K562 (cell line): ENCODE data around the gene MIEF1. TPM values are rescaled to one million over a fixed set of nuclear protein-coding genes. Genes with fewer than 3 reads are reported as not detected.

Experiments
- GATAD2B ChIP-seq: fragments of 450-650 bp; IDR thresholded peaks from 2 replicates; pipeline ENCODE4 v1.6.1; 2017; ENCODE audit warnings: mild to moderate bottlenecking, borderline replicate concordance
- IRF2 ChIP-seq: sonication (generic); formaldehyde crosslinking; IDR thresholded peaks from 2 replicates; pipeline ENCODE4 v1.8.1; 2022; ENCODE audit warnings: mild to moderate bottlenecking, missing genetic modification reagents
- NEUROD1 ChIP-seq: fragments of 150-350 bp; IDR thresholded peaks from 2 replicates; pipeline ENCODE4 v1.6.1; 2014; ENCODE audit warnings: borderline replicate concordance, low read length, low read depth; ENCODE audit not compliant: partially characterized antibody
- NRF1 ChIP-seq, 2 experiments: fragments of 450-650 bp; IDR thresholded peaks in 1 of 2; conservative IDR thresholded peaks in 1 of 2; 2 replicates each; pipeline ENCODE4 v1.6.1; 2014; ENCODE audit warnings: mild to moderate bottlenecking in 2 of 2
- PHF21A ChIP-seq: fragments of 450-650 bp; IDR thresholded peaks from 2 replicates; pipeline ENCODE4 v1.6.1; 2017; ENCODE audit warnings: low read depth, borderline replicate concordance
- TFAM ChIP-seq: fragments of 250-450 bp; sonication (Bioruptor Pico); conservative IDR thresholded peaks from 2 replicates; pipeline ENCODE4 v1.5.0; 2021; ENCODE audit warnings: mild to moderate bottlenecking, moderate library complexity
- TGIF2 ChIP-seq: sonication (generic); formaldehyde crosslinking; IDR thresholded peaks from 2 replicates; pipeline ENCODE4 v1.8.1; 2022; ENCODE audit warnings: mild to moderate bottlenecking, missing genetic modification reagents, moderate library complexity
- ZFP36 ChIP-seq: fragments of 150-350 bp; IDR thresholded peaks from 2 replicates; pipeline ENCODE4 v1.6.1; 2018; ENCODE audit warnings: low read length, low read depth; ENCODE audit not compliant: partially characterized antibody
- ZNF282 ChIP-seq: sonication (generic); formaldehyde crosslinking; IDR thresholded peaks from 2 replicates; pipeline ENCODE4 v1.8.1; 2023; ENCODE audit warnings: missing genetic modification reagents
- ZNF398 ChIP-seq: fragments of 250-450 bp; sonication (Bioruptor Pico); IDR thresholded peaks from 2 replicates; pipeline ENCODE4 v1.8.0; 2021; ENCODE audit warnings: moderate library complexity, mild to moderate bottlenecking, inconsistent platforms
- ZNF589 ChIP-seq: fragments of 200-800 bp; sonication (Bioruptor generic); IDR thresholded peaks from 2 replicates; pipeline ENCODE4 v1.6.1; 2016; ENCODE audit warnings: low read depth, missing genetic modification characterization, missing compliant biosample characterization
- ZNF76 ChIP-seq: fragments of 250-450 bp; sonication (Bioruptor Pico); IDR thresholded peaks from 2 replicates; pipeline ENCODE4 v1.4.0; 2020; ENCODE audit warnings: mild to moderate bottlenecking, moderate library complexity, borderline replicate concordance
- polyA plus RNA-seq, 8 experiments: library from polyadenylated mRNA; depleted of rRNA in 4 of 8; stranded (reverse) in 5 of 8; unstranded in 3 of 8; fragments of >200 nt; fragmentation: Nextera tagmentation in 2 of 8; fragmentation: Illumina TruSeq in 1 of 8; extraction: Ambion mirVana in 2 of 8; extraction: Trizol in 1 of 8; gene quantifications; 2 replicates each; pipeline versions ENCODE4 v1.2.1 to v1.2.3, GENCODE V29; 2011 to 2014; ENCODE audit warnings: inconsistent platforms in 1 of 8, missing spikeins in 1 of 8
- total RNA-seq, 7 experiments: library from RNA; depleted of rRNA in 6 of 7; stranded (reverse); fragments of >200 nt in 6 of 7; fragmentation: Illumina TruSeq in 2 of 7; extraction: Trizol in 2 of 7; gene quantifications; 2 replicates each; pipeline versions ENCODE4 v1.2.1 to v1.2.3, GENCODE V29; 2011 to 2021; ENCODE audit warnings: low replicate concordance in 1 of 7
- TF ChIP-seq, protein P1 (sequence below): fragments of 150-350 bp; conservative IDR thresholded peaks from 2 replicates; pipeline ENCODE4 v1.6.1; 2014; ENCODE audit warnings: low read length
- TF ChIP-seq, protein P2 (sequence below): IDR thresholded peaks from 2 replicates; pipeline ENCODE4 v1.6.1; 2011; ENCODE audit warnings: borderline replicate concordance, low read depth, mild to moderate bottlenecking, moderate library complexity, low read length; ENCODE audit not compliant: insufficient read depth, poor library complexity, severe bottlenecking

The MIEF1 gene
- total and polyA plus RNA-seq, 9 of the 15 experiments (the other 6 are each of a cell fraction or from before 2014, with no cell fraction given): 10.9 to 51.8 (median 25.5) TPM

DNA sequence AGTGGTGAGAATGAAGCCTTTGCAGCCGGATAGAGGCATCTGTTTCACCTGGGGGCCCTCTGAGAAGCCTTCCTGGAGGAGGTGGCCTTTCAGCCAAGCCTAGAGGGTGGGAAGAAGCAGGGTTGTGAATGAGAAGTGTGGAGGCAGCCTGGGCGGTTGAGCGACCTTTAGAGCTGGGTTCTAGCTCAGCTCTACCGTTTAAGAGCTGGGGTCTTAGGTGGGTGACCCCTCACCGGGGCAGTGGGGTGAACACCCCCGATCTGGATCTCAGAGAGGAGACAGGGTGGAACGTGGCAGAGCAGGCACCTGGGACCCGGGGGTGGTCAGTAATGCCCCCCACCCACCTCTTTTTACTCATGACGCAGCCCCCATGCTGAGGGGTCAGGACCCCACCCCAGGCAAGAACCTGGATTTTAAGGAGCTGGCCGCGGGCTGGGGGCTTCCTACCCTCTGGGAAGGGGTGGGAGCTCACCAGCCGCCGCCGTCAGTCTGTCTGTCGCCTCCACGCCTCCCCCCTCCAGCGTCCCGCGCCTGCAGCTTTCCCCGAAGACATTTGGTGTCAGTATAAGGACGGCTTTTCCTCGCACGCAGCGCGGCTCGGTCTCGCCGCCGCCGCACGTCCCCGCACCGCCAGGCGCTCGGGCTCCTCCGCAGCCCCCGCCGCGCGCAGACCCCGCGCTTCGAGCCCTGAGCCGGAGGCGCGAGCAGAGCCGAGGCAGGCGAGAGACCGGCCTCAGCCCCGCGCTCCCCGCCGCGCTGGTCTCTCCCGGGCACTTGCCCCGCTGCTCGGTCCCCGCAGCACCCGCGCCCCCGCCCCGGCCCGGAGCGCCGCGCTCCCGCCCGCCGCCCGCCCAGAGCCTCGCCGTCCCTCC is 55.1 kb downstream of the MIEF1 start (continued):
- TF ChIP-seq, protein P1, sequence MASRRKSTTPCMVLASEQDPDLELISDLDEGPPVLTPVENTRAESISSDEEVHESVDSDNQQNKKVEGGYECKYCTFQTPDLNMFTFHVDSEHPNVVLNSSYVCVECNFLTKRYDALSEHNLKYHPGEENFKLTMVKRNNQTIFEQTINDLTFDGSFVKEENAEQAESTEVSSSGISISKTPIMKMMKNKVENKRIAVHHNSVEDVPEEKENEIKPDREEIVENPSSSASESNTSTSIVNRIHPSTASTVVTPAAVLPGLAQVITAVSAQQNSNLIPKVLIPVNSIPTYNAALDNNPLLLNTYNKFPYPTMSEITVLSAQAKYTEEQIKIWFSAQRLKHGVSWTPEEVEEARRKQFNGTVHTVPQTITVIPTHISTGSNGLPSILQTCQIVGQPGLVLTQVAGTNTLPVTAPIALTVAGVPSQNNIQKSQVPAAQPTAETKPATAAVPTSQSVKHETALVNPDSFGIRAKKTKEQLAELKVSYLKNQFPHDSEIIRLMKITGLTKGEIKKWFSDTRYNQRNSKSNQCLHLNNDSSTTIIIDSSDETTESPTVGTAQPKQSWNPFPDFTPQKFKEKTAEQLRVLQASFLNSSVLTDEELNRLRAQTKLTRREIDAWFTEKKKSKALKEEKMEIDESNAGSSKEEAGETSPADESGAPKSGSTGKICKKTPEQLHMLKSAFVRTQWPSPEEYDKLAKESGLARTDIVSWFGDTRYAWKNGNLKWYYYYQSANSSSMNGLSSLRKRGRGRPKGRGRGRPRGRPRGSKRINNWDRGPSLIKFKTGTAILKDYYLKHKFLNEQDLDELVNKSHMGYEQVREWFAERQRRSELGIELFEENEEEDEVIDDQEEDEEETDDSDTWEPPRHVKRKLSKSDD: no peak
- TF ChIP-seq ZNF589 (CRISPR knock-in tag): no peak
- TF ChIP-seq GATAD2B: 0 out of 2 replicates have a peak, but pooled peaks have one; percentile 48
- no peak for TF ChIP-seq NRF1 (conservative IDR thresholded peaks at IDR 0.05 in 1 of 2, IDR thresholded peaks at IDR 0.05 in 1 of 2)
- no peak for TF ChIP-seq ZNF76 (CRISPR knock-in tag)
- no peak for TF ChIP-seq TGIF2 (CRISPR knock-in tag)
- peak; percentile 86 for TF ChIP-seq ZFP36
- no peak for TF ChIP-seq TFAM (CRISPR knock-in tag)
- no peak for TF ChIP-seq IRF2 (CRISPR knock-in tag)
- TF ChIP-seq, protein P2, sequence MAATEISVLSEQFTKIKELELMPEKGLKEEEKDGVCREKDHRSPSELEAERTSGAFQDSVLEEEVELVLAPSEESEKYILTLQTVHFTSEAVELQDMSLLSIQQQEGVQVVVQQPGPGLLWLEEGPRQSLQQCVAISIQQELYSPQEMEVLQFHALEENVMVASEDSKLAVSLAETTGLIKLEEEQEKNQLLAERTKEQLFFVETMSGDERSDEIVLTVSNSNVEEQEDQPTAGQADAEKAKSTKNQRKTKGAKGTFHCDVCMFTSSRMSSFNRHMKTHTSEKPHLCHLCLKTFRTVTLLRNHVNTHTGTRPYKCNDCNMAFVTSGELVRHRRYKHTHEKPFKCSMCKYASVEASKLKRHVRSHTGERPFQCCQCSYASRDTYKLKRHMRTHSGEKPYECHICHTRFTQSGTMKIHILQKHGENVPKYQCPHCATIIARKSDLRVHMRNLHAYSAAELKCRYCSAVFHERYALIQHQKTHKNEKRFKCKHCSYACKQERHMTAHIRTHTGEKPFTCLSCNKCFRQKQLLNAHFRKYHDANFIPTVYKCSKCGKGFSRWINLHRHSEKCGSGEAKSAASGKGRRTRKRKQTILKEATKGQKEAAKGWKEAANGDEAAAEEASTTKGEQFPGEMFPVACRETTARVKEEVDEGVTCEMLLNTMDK: no peak
- no peak for TF ChIP-seq NEUROD1
- TF ChIP-seq PHF21A: no peak
- TF ChIP-seq ZNF282: no peak
- no peak for TF ChIP-seq ZNF398
